Spleen (tissue), 7 donors: Measurements from ENCODE around the gene CDHR3.

Experiments used
- CTCF ChIP-seq, 11 experiments: fragments of 200-600 bp in 7 of 11; fragments of 450-650 bp in 4 of 11; sonication (generic) in 4 of 11; IDR thresholded peaks in 8 of 11; conservative IDR thresholded peaks in 3 of 11; 1 replicate in 7 of 11; 2 replicates in 4 of 11; pipeline versions ENCODE4 v1.4.0 to v1.8.0; 2016 to 2021; ENCODE audit warnings: antibody characterized with exemption in 11 of 11, inconsistent platforms in 4 of 11, mild to moderate bottlenecking in 1 of 11
- POLR2A ChIP-seq, 3 donors: fragments of 450-650 bp; IDR thresholded peaks; one replicate each; pipeline ENCODE4 v1.5.1; 2017; ENCODE audit warnings: antibody characterized with exemption in 3 of 3, mild to moderate bottlenecking in 1 of 3
- donor health status: DM: no; HTN: no; CAD: no; lungs with moderate emphysema.
- donor health status: DM: no; HTN: no; CAD: no.
- donor health status: DM: no; HTN: no; CAD: no.

GRCh38 chr7:105916603-105917002 is 46.5 kb upstream of the CDHR3 start:
- TF ChIP-seq POLR2A (IDR thresholded peaks at IDR 0.05) = no peak
- TF ChIP-seq CTCF (IDR thresholded peaks at IDR 0.05 in 8 of 11, conservative IDR thresholded peaks at IDR 0.05 in 3 of 11) = no peak
